ENCODE data around the gene ATXN10. TPM values are rescaled to one million over a fixed set of nuclear protein-coding genes. Genes with fewer than 3 reads are reported as not detected.

ATXN10 gene
- total RNA-seq, 1 donor from 2014 or later: 232 TPM

GRCh38 chr22:45831394-45831793 lies 159.8 kb downstream of the ATXN10 start:
- Mint-ChIP-seq H3K4me1 (peaks cover 24% of the 10 kb centered on the region), H3K36me3 (ENCODE audit: low read depth) (peaks cover 26% of the 10 kb centered on the region), H3K4me3 (no peak overlapping the region), H3K27ac (ENCODE audit: unreplicated experiment) (no peak overlapping the region), H3K27me3 (ENCODE audit: low read depth) (no peaks in the 10 kb centered on the region), H3K9me3 (peaks cover 7% of the 10 kb centered on the region)
- no peak for DNase-seq (ENCODE audit: low read depth, low spot score)
- no peak for TF ChIP-seq CTCF (conservative IDR thresholded peaks at IDR 0.05)

GRCh38 chr22:45832180-45832579 lies 160.5 kb downstream of the ATXN10 start:
- H3K4me1 Mint-ChIP-seq: peaks cover 28% of the 10 kb centered on the region
- H3K4me3 Mint-ChIP-seq: no peak overlapping the region
- peaks cover 7% of the 10 kb centered on the region for H3K9me3 Mint-ChIP-seq
- H3K27ac Mint-ChIP-seq (ENCODE audit: unreplicated experiment): no peak overlapping the region
- no peak for DNase-seq (ENCODE audit: low read depth, low spot score)
- H3K27me3 Mint-ChIP-seq (ENCODE audit: low read depth): no peaks in the 10 kb centered on the region
- peak; percentile 21 for TF ChIP-seq CTCF (conservative IDR thresholded peaks at IDR 0.05)
- peaks cover 24% of the 10 kb centered on the region for H3K36me3 Mint-ChIP-seq (ENCODE audit: low read depth)

GRCh38 chr22:45832959-45833580 lies 161.4 kb downstream of the ATXN10 start:
- no peak overlapping the region for H3K4me3 Mint-ChIP-seq
- H3K4me1 Mint-ChIP-seq: peaks cover 33% of the 10 kb centered on the region
- H3K27ac Mint-ChIP-seq (ENCODE audit: unreplicated experiment): no peak overlapping the region

GRCh38 chr22:45833613-45834012 lies 162.0 kb downstream of the ATXN10 start:
- DNase-seq (ENCODE audit: low read depth, low spot score): no peak
- Mint-ChIP-seq H3K27me3 (ENCODE audit: low read depth) (no peaks in the 10 kb centered on the region), H3K36me3 (ENCODE audit: low read depth) (peaks cover 17% of the 10 kb centered on the region), H3K9me3 (peaks cover 5% of the 10 kb centered on the region), H3K4me1 (peaks cover 39% of the 10 kb centered on the region), H3K27ac (ENCODE audit: unreplicated experiment) (no peak overlapping the region), H3K4me3 (no peak overlapping the region)
- TF ChIP-seq CTCF (conservative IDR thresholded peaks at IDR 0.05): no peak

More at GRCh38 chr22:45832959-45833580, 161.4 kb downstream of the ATXN10 start:
- TF ChIP-seq CTCF (conservative IDR thresholded peaks at IDR 0.05): no peak
- no peak for DNase-seq (ENCODE audit: low read depth, low spot score)
- Mint-ChIP-seq H3K9me3 (peaks cover 5% of the 10 kb centered on the region), H3K36me3 (ENCODE audit: low read depth) (peaks cover 17% of the 10 kb centered on the region), H3K27me3 (ENCODE audit: low read depth) (no peaks in the 10 kb centered on the region)

GRCh38 chr22:45834241-45834640 lies 162.6 kb downstream of the ATXN10 start:
- no peak for TF ChIP-seq CTCF (conservative IDR thresholded peaks at IDR 0.05)
- Mint-ChIP-seq H3K27ac (ENCODE audit: unreplicated experiment) (no peak overlapping the region), H3K4me1 (peaks cover 45% of the 10 kb centered on the region), H3K27me3 (ENCODE audit: low read depth) (no peaks in the 10 kb centered on the region), H3K9me3 (no peaks in the 10 kb centered on the region), H3K36me3 (ENCODE audit: low read depth) (peaks cover 11% of the 10 kb centered on the region), H3K4me3 (no peak overlapping the region)
- DNase-seq (ENCODE audit: low read depth, low spot score): no peak
